ENCODE results near the gene TBC1D10B.
A peak's percentile ranks its signal among the peaks of the same experiment; 100 is the strongest.
"Not testable (repeated sequence)": the region's sequence is repeated elsewhere in the genome, so short reads cannot be mapped to it uniquely, and the experiment has no call there.

The TBC1D10B gene

GRCh38 chr16:30398661-30399434 lies 28.6 kb upstream of the TBC1D10B start:
- DNase-seq (ENCODE audit: extremely low read depth in 1 of 2, low read depth in 1 of 2) = no peak

- no peak for DNase-seq (ENCODE audit: extremely low read depth in 1 of 2, low read depth in 1 of 2)
Measured at GRCh38 chr16:30397776-30398660, 27.7 kb upstream of the TBC1D10B start.

- DNase-seq (ENCODE audit: extremely low read depth in 1 of 2, low read depth in 1 of 2) = no peak
Measured at GRCh38 chr16:30397056-30397455, 26.8 kb upstream of the TBC1D10B start.

- DNase-seq (ENCODE audit: extremely low read depth in 1 of 2, low read depth in 1 of 2) = not testable (repeated sequence)
Measured at GRCh38 chr16:30396627-30397026, 26.3 kb upstream of the TBC1D10B start.

GRCh38 chr16:30395992-30396585 lies 25.8 kb upstream of the TBC1D10B start:
- DNase-seq (ENCODE audit: extremely low read depth in 1 of 2, low read depth in 1 of 2) = no peak

GRCh38 chr16:30395155-30395991 lies 25.1 kb upstream of the TBC1D10B start, which contains the start of gene ZNF48:
TSS of gene ZNF48 (plus strand) at chr16:30395420. CDS start at chr16:30395795, 375 bp downstream.
- DNase-seq (ENCODE audit: extremely low read depth in 1 of 2, low read depth in 1 of 2) = peak in 1 of 2 donors; percentile 32

GRCh38 chr16:30394592-30395154 lies 24.4 kb upstream of the TBC1D10B start:
- no peak for DNase-seq (ENCODE audit: extremely low read depth in 1 of 2, low read depth in 1 of 2)

GRCh38 chr16:30383521-30383920 lies 13.2 kb upstream of the TBC1D10B start:
- DNase-seq (ENCODE audit: extremely low read depth in 1 of 2, low read depth in 1 of 2) = no peak

GRCh38 chr16:30382111-30382881 lies 12.0 kb upstream of the TBC1D10B start, which contains the start of gene SEPTIN1:
TSS of gene SEPTIN1 (minus strand) at chr16:30382561. CDS start at chr16:30382542, 19 bp downstream.
- DNase-seq (ENCODE audit: extremely low read depth in 1 of 2, low read depth in 1 of 2) = peak in 1 of 2 donors; percentile 66

GRCh38 chr16:30381291-30382041 lies 11.2 kb upstream of the TBC1D10B start:
- DNase-seq (ENCODE audit: extremely low read depth in 1 of 2, low read depth in 1 of 2) = no peak

GRCh38 chr16:30380803-30381208 lies 10.5 kb upstream of the TBC1D10B start:
- DNase-seq (ENCODE audit: extremely low read depth in 1 of 2, low read depth in 1 of 2) = no peak

- no peak for DNase-seq (ENCODE audit: extremely low read depth in 1 of 2, low read depth in 1 of 2)
Measured at GRCh38 chr16:30380072-30380802, 9.9 kb upstream of the TBC1D10B start.

- DNase-seq (ENCODE audit: extremely low read depth in 1 of 2, low read depth in 1 of 2) = no peak
Measured at GRCh38 chr16:30379158-30379783, 9.0 kb upstream of the TBC1D10B start.

- peak; percentile 97 to 99 for DNase-seq (ENCODE audit: extremely low read depth in 1 of 2, low read depth in 1 of 2)
Measured at GRCh38 chr16:30378236-30379157, 8.2 kb upstream of the TBC1D10B start.

GRCh38 chr16:30377812-30378235 lies 7.5 kb upstream of the TBC1D10B start:
- DNase-seq (ENCODE audit: extremely low read depth in 1 of 2, low read depth in 1 of 2) = peak; percentile 80 to 84
